ENCODE results near the gene CAMKK2.

DNA sequence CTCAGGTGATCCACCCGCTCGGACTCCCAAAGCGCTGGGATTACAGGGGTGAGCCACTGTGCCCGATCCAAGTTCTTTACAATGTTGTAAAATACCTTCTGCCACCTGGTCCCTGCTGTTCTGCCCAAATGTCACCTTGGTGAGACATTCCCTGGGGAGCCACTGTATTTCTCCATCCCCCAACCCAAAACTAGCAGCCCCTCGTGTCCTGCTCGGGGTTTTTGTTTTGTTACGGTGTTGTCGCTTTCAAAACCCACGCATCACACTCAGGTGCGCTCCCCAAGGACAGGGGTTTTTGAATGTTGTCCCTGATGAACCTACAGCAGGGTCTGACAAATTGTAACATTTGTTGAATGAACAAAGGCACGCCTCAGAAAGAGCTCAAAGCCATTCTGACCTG is 37.4 kb downstream of the CAMKK2 start:
- TF ChIP-seq, protein P1, sequence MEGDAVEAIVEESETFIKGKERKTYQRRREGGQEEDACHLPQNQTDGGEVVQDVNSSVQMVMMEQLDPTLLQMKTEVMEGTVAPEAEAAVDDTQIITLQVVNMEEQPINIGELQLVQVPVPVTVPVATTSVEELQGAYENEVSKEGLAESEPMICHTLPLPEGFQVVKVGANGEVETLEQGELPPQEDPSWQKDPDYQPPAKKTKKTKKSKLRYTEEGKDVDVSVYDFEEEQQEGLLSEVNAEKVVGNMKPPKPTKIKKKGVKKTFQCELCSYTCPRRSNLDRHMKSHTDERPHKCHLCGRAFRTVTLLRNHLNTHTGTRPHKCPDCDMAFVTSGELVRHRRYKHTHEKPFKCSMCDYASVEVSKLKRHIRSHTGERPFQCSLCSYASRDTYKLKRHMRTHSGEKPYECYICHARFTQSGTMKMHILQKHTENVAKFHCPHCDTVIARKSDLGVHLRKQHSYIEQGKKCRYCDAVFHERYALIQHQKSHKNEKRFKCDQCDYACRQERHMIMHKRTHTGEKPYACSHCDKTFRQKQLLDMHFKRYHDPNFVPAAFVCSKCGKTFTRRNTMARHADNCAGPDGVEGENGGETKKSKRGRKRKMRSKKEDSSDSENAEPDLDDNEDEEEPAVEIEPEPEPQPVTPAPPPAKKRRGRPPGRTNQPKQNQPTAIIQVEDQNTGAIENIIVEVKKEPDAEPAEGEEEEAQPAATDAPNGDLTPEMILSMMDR (IDR thresholded peaks at IDR 0.05), result no peak
- TF ChIP-seq POLR2AphosphoS5 (IDR thresholded peaks at IDR 0.05), result no peak
